Measurements from ENCODE around the gene FCER1G.
"Not testable (repeated sequence)": the region's sequence is repeated elsewhere in the genome, so short reads cannot be mapped to it uniquely, and the experiment has no call there.

The FCER1G gene

DNA sequence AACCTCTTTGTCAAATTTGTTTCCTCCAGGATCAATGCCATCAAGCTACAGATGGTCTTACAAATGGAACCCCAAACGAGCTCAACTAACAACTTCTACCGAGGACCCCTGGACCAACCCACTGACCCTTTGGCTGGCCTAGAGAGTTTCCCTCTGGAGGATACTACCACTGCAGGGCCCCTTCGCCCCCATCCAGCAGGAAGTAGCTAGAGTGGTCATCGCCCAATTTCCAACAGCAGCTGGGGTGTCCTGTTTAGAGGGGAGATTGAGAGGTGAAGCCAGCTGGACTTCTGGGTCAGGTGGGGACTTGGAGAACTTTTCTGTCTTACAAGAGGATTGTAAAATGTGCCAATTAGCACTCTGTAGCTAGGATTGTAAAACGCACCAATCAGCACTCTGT, 42.0 kb downstream of the FCER1G start:
- not testable (repeated sequence) for H3K9ac ChIP-seq; H3K4me2 ChIP-seq; H3K4me1 ChIP-seq (ENCODE audit: low read depth, poor library complexity, severe bottlenecking); H3K27ac ChIP-seq; H2AFZ ChIP-seq (ENCODE audit: low read depth); H4K20me1 ChIP-seq (ENCODE audit: insufficient read depth); H3K4me3 ChIP-seq (IDR thresholded peaks at IDR 0.05; ENCODE audit: insufficient read depth, low read depth, low read length); H3K27me3 ChIP-seq (ENCODE audit: insufficient read depth, low read depth); H3K36me3 ChIP-seq (ENCODE audit: insufficient read depth); H3K79me2 ChIP-seq (ENCODE audit: insufficient read depth, low read depth)

DNA sequence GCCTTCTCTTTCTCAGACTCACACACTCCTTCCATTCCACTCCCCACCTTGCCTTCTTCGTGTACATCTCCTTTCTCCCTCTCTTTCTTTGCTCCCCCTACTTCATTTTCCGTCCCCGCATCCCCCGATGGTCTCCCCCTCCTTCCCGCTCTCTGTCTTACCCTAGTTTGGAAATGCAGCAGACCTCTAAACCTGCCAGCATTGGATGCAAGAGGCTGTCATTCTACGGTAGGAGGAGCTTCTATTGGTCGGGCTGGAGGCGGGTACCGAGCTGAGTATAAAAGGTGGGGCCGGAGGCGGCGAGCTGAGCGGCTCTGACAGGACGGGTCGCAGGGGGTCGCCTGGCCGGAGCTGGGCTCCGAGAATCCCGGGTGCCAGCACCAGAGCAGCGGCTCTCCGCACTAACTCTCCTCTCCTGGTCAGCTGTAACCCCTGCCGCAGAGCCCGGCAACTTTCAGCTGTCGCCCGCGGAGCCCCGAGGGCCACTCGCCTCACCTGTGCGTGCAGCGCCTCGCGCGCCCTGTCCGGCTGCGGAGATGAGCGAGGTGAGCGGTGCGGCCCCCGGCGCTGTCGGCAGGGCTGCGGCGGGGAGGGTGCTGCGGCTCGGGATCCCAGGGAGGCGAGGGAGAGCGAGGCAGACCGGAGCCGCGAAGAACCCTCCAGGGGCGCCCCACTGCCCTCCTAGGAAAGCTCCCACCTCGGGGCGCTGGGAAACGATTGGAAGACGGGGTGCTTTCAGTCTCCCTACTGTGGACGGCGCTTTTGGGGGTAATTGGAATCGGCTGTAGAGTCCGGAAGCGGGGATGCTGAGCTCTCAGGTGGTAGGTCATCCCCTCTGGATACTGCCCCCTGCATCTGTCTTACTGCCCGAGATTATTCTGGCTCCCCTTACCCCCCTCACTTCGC, 43.6 kb downstream of the FCER1G start, which contains the start of gene PCP4L1:
PCP4L1 (plus strand) TSS at position 307 of the 906 bp plus-strand sequence; CDS start at position 537, 230 bp downstream.
- Histone ChIP-seq H3K79me2 (ENCODE audit: insufficient read depth, low read depth) (no peaks in the 10 kb centered on the region), H3K27ac (no peak within 1 kb of the TSS), H2AFZ (ENCODE audit: low read depth) (no peak within 1 kb of the TSS), H3K36me3 (ENCODE audit: insufficient read depth) (no peaks in the 10 kb centered on the region), H3K27me3 (ENCODE audit: insufficient read depth, low read depth) (no peaks in the 10 kb centered on the region; the same call in 1 of the 2 replicates), H3K4me1 (ENCODE audit: low read depth, poor library complexity, severe bottlenecking) (no peaks in the 10 kb centered on the region), H4K20me1 (ENCODE audit: insufficient read depth) (no peaks in the 10 kb centered on the region), H3K4me2 (no peak within 1 kb of the TSS), H3K4me3 (IDR thresholded peaks at IDR 0.05; ENCODE audit: insufficient read depth, low read depth, low read length) (no peak within 1 kb of the TSS), H3K9ac (no peak within 1 kb of the TSS)
- TF ChIP-seq, protein P1, sequence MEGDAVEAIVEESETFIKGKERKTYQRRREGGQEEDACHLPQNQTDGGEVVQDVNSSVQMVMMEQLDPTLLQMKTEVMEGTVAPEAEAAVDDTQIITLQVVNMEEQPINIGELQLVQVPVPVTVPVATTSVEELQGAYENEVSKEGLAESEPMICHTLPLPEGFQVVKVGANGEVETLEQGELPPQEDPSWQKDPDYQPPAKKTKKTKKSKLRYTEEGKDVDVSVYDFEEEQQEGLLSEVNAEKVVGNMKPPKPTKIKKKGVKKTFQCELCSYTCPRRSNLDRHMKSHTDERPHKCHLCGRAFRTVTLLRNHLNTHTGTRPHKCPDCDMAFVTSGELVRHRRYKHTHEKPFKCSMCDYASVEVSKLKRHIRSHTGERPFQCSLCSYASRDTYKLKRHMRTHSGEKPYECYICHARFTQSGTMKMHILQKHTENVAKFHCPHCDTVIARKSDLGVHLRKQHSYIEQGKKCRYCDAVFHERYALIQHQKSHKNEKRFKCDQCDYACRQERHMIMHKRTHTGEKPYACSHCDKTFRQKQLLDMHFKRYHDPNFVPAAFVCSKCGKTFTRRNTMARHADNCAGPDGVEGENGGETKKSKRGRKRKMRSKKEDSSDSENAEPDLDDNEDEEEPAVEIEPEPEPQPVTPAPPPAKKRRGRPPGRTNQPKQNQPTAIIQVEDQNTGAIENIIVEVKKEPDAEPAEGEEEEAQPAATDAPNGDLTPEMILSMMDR (conservative IDR thresholded peaks at IDR 0.05; ENCODE audit: low read depth, low read length): no peak

DNA sequence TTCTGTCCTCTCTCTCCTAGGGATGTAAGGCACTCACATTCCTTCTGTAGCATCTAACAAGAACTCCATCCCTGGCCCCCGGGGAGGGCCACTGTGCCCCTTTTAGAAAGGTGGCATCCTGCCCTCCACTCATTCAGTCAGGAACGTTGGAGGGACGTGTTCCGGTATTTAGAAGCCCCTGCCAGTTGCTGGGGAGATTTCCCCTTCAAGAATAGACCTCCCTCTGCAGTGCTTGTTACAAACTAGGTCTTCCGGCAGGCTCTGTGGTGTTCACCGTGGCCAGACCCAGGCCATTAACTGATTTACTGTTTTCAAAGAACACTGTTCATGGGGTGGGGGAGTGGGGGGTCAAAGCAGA, 44.2 kb downstream of the FCER1G start:
- Histone ChIP-seq H3K36me3 (ENCODE audit: insufficient read depth) (no peaks in the 10 kb centered on the region), H3K27me3 (ENCODE audit: insufficient read depth, low read depth) (no peaks in the 10 kb centered on the region; the same call in 1 of the 2 replicates), H3K4me1 (ENCODE audit: low read depth, poor library complexity, severe bottlenecking) (no peaks in the 10 kb centered on the region), H2AFZ (ENCODE audit: low read depth) (no peak overlapping the region), H3K79me2 (ENCODE audit: insufficient read depth, low read depth) (no peaks in the 10 kb centered on the region), H3K4me2 (no peak overlapping the region), H3K9ac (no peak overlapping the region), H4K20me1 (ENCODE audit: insufficient read depth) (no peaks in the 10 kb centered on the region), H3K27ac (no peak overlapping the region), H3K4me3 (IDR thresholded peaks at IDR 0.05; ENCODE audit: insufficient read depth, low read depth, low read length) (no peak overlapping the region)
- TF ChIP-seq, protein P1 (conservative IDR thresholded peaks at IDR 0.05; ENCODE audit: low read depth, low read length): no peak

DNA sequence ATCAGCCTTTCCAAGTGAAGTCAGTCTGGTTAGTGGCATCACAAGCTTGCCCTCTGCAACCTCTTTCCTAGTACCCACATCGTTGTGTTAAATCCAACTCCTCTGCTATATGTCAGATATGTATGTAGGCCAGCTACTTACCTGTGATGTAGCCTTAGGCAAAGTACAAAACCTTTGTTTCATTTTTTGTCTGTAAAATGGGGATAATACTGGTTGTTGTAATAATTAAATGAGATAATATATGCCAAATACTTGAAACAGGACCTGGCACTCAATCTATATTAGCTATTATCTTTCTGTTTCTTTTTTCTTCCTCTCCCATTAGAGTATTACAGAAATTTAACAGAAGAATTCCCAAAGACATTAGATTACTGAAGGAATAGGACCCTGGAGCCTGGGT, 44.7 kb downstream of the FCER1G start:
- Histone ChIP-seq H3K79me2 (ENCODE audit: insufficient read depth, low read depth) (no peaks in the 10 kb centered on the region), H4K20me1 (ENCODE audit: insufficient read depth) (no peaks in the 10 kb centered on the region), H3K9ac (no peak overlapping the region), H2AFZ (ENCODE audit: low read depth) (no peak overlapping the region), H3K36me3 (ENCODE audit: insufficient read depth) (no peaks in the 10 kb centered on the region), H3K4me3 (IDR thresholded peaks at IDR 0.05; ENCODE audit: insufficient read depth, low read depth, low read length) (no peak overlapping the region), H3K27me3 (ENCODE audit: insufficient read depth, low read depth) (no peaks in the 10 kb centered on the region; the same call in 1 of the 2 replicates), H3K4me1 (ENCODE audit: low read depth, poor library complexity, severe bottlenecking) (no peaks in the 10 kb centered on the region), H3K4me2 (no peak overlapping the region), H3K27ac (no peak overlapping the region)
- TF ChIP-seq, protein P1 (conservative IDR thresholded peaks at IDR 0.05; ENCODE audit: low read depth, low read length): no peak
